Loucy (cell line): Measurements from ENCODE around the gene PTPRN2.

Experiments used
- EZH2phosphoT487 ChIP-seq: fragments of 200-600 bp; IDR thresholded peaks from 2 replicates; pipeline ENCODE4 v1.6.1; 2018; ENCODE audit warnings: antibody characterized with exemption, mild to moderate bottlenecking, moderate library complexity, borderline replicate concordance
- TF ChIP-seq, protein P1 (sequence below): fragments of 200-600 bp; sonication (generic); conservative IDR thresholded peaks from 2 replicates; pipeline ENCODE4 v1.5.1; 2014; ENCODE audit warnings: mild to moderate bottlenecking, antibody characterized with exemption, low read length

DNA sequence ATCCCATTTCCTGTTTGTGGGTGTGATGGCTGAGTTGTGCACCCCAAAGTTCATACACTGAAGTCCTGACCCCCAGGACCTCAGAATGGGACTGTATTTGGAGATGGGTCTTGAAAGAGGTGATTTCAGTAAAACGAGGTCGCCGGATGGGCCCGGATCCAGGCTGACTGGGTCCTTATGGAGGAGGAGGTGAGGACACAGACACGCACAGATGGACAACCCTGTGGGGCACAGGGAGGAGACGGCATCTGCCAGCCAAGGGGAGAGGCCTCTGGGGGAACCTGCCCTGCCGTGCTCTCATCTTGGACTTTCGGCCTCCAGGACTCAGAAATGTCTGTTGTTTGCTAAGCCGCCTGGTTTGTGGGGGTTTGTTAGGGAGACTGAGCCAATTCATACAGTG lies 61.1 kb downstream of the PTPRN2 start:
- TF ChIP-seq, protein P1, sequence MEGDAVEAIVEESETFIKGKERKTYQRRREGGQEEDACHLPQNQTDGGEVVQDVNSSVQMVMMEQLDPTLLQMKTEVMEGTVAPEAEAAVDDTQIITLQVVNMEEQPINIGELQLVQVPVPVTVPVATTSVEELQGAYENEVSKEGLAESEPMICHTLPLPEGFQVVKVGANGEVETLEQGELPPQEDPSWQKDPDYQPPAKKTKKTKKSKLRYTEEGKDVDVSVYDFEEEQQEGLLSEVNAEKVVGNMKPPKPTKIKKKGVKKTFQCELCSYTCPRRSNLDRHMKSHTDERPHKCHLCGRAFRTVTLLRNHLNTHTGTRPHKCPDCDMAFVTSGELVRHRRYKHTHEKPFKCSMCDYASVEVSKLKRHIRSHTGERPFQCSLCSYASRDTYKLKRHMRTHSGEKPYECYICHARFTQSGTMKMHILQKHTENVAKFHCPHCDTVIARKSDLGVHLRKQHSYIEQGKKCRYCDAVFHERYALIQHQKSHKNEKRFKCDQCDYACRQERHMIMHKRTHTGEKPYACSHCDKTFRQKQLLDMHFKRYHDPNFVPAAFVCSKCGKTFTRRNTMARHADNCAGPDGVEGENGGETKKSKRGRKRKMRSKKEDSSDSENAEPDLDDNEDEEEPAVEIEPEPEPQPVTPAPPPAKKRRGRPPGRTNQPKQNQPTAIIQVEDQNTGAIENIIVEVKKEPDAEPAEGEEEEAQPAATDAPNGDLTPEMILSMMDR, result no peak
- no peak for TF ChIP-seq EZH2phosphoT487
